ENCODE data around the gene SOS1.

The SOS1 gene

DNA sequence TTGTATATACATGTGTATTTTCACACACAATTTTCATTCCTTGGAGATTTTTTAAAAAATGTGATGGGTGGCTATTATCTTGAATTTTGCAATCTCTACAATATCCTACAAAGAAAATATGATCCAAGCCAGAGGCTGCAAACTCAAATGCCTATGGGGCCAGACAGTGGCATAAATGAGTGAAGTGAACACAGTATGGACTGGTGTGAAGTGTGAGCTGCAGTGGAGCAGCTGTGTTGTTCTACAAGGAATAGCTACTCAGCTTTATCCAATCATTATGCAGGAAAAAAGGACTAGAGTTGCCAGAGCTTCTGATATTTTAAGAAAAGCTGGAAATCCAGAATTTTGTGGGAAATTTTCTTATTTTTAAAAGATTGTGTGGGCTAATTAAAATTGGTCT is 169.1 kb downstream of the SOS1 start:
- no peak overlapping the region for H3K4me2 ChIP-seq (ENCODE audit: low read length, poor library complexity, severe bottlenecking)
- no peak overlapping the region for H2BK12ac ChIP-seq (ENCODE audit: low read length in 2 of 2)
- no peak overlapping the region for H3K9ac ChIP-seq (ENCODE audit: low read length)
- no peak overlapping the region for H2BK120ac ChIP-seq (ENCODE audit: low read depth, low read length)
- no peak overlapping the region for H2AFZ ChIP-seq (ENCODE audit: low read depth, low read length)
- H3K4ac ChIP-seq (ENCODE audit: low read depth in 1 of 2, low read length in 2 of 2), result no peak overlapping the region
- H3K4me1 ChIP-seq (ENCODE audit: control insufficient read depth, insufficient read depth, low read depth, low read length), result peaks cover 3% of the 10 kb centered on the region
- no peaks in the 10 kb centered on the region for H3K36me3 ChIP-seq (ENCODE audit: control insufficient read depth in 1 of 2, insufficient read depth in 2 of 2, low read depth in 1 of 2, low read length in 2 of 2)
- H3K9me3 ChIP-seq (ENCODE audit: control insufficient read depth, low read length), result no peaks in the 10 kb centered on the region
- DNase-seq, result no peak
- no peak overlapping the region for H4K91ac ChIP-seq (ENCODE audit: low read length)
- H3K18ac ChIP-seq (ENCODE audit: low read depth in 1 of 2, low read length in 2 of 2), result no peak overlapping the region
- H2BK15ac ChIP-seq (ENCODE audit: low read depth, poor library complexity, severe bottlenecking), result no peak overlapping the region
- H3K4me3 ChIP-seq (ENCODE audit: insufficient read depth in 1 of 2, low read depth in 1 of 2, low read length in 2 of 2), result no peak overlapping the region
- H3K27ac ChIP-seq (ENCODE audit: low read length, poor library complexity, severe bottlenecking), result no peak overlapping the region
- no peaks in the 10 kb centered on the region for H3K79me1 ChIP-seq (replicated peaks; ENCODE audit: low read length, poor library complexity, severe bottlenecking)
- H3K23ac ChIP-seq (ENCODE audit: low read length in 2 of 2), result no peak overlapping the region
- H3K27me3 ChIP-seq (ENCODE audit: control insufficient read depth in 1 of 2, insufficient read depth in 1 of 2, low read length in 2 of 2), result no peaks in the 10 kb centered on the region
- H3K14ac ChIP-seq (ENCODE audit: low read length in 2 of 2), result no peak overlapping the region
- no peak overlapping the region for H4K8ac ChIP-seq (ENCODE audit: low read length)
- no peak overlapping the region for H2BK5ac ChIP-seq (ENCODE audit: low read depth, low read length, poor library complexity, severe bottlenecking)
- no peak overlapping the region for H2AK5ac ChIP-seq (ENCODE audit: low read length, severe bottlenecking)

DNA sequence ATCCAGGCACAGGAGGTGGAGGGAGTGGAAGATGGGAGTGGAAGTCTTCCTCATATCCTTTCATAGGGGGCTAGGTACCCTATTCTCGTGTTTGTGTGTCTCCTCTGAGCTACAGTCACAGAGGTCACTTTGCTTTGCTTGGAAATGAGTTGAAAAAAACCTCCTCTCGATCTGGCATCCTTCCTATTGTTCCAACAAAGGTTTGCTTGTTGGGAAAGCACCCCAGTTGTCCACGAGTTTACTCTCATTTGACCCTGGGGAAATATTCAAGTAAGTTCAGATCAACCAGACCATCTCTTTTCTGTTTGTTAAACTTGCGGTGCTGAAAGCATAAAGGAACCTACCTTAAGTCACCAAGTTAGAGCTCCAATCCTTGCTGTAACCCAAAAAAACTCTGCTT is 171.9 kb downstream of the SOS1 start:
- no peak overlapping the region for H2BK12ac ChIP-seq (ENCODE audit: low read length in 2 of 2)
- no peak overlapping the region for H4K91ac ChIP-seq (ENCODE audit: low read length)
- no peak overlapping the region for H2BK120ac ChIP-seq (ENCODE audit: low read depth, low read length)
- H3K14ac ChIP-seq (ENCODE audit: low read length in 2 of 2), result no peak overlapping the region
- H3K27me3 ChIP-seq (ENCODE audit: control insufficient read depth in 1 of 2, insufficient read depth in 1 of 2, low read length in 2 of 2), result no peaks in the 10 kb centered on the region
- no peak overlapping the region for H3K27ac ChIP-seq (ENCODE audit: low read length, poor library complexity, severe bottlenecking)
- H3K4me2 ChIP-seq (ENCODE audit: low read length, poor library complexity, severe bottlenecking), result no peak overlapping the region
- H3K23ac ChIP-seq (ENCODE audit: low read length in 2 of 2), result no peak overlapping the region
- H2AK5ac ChIP-seq (ENCODE audit: low read length, severe bottlenecking), result no peak overlapping the region
- no peaks in the 10 kb centered on the region for H3K36me3 ChIP-seq (ENCODE audit: control insufficient read depth in 1 of 2, insufficient read depth in 2 of 2, low read depth in 1 of 2, low read length in 2 of 2)
- no peak overlapping the region for H3K18ac ChIP-seq (ENCODE audit: low read depth in 1 of 2, low read length in 2 of 2)
- H3K4me3 ChIP-seq (ENCODE audit: insufficient read depth in 1 of 2, low read depth in 1 of 2, low read length in 2 of 2), result no peak overlapping the region
- H2AFZ ChIP-seq (ENCODE audit: low read depth, low read length), result no peak overlapping the region
- no peak overlapping the region for H3K4ac ChIP-seq (ENCODE audit: low read depth in 1 of 2, low read length in 2 of 2)
- no peak overlapping the region for H3K9ac ChIP-seq (ENCODE audit: low read length)
- no peak overlapping the region for H4K8ac ChIP-seq (ENCODE audit: low read length)
- H3K79me1 ChIP-seq (replicated peaks; ENCODE audit: low read length, poor library complexity, severe bottlenecking), result no peaks in the 10 kb centered on the region
- WGBS, result 77% methylated on average over 4 of the region's 4 CpGs
- H3K4me1 ChIP-seq (ENCODE audit: control insufficient read depth, insufficient read depth, low read depth, low read length), result peaks cover 3% of the 10 kb centered on the region
- H2BK5ac ChIP-seq (ENCODE audit: low read depth, low read length, poor library complexity, severe bottlenecking), result no peak overlapping the region
- H2BK15ac ChIP-seq (ENCODE audit: low read depth, poor library complexity, severe bottlenecking), result no peak overlapping the region
- DNase-seq, result no peak
- no peaks in the 10 kb centered on the region for H3K9me3 ChIP-seq (ENCODE audit: control insufficient read depth, low read length)

DNA sequence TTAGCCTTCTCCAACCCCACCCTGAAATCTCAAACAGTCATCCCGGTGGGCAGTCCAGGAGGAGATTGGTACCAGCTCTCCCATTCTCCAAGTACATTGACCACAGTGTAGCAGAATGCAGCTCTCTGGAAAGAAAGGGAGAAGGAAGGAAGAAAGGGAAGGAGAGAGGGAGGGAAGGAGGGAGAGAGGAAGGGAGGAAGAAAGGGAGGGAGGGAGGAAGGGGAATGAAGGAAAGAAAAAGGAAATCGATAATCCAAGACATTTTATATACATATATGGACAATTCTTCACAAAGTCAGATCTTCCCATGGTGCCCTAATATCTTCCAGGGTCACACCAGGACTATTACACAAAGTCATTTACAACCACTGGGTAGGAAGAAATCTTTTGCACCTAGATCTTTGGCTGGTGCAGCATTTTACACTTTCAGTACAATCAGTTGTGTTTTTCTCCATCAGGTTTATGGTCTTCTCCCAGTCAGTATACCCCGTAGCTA is 172.4 kb downstream of the SOS1 start:
- Histone ChIP-seq H4K91ac (ENCODE audit: low read length) (no peak overlapping the region), H3K9me3 (ENCODE audit: control insufficient read depth, low read length) (no peaks in the 10 kb centered on the region), H3K18ac (ENCODE audit: low read depth in 1 of 2, low read length in 2 of 2) (no peak overlapping the region), H3K23ac (ENCODE audit: low read length in 2 of 2) (no peak overlapping the region), H3K4me2 (ENCODE audit: low read length, poor library complexity, severe bottlenecking) (no peak overlapping the region), H2BK15ac (ENCODE audit: low read depth, poor library complexity, severe bottlenecking) (no peak overlapping the region), H2BK5ac (ENCODE audit: low read depth, low read length, poor library complexity, severe bottlenecking) (no peak overlapping the region), H2BK120ac (ENCODE audit: low read depth, low read length) (no peak overlapping the region), H3K14ac (ENCODE audit: low read length in 2 of 2) (no peak overlapping the region), H4K8ac (ENCODE audit: low read length) (no peak overlapping the region), H3K79me1 (replicated peaks; ENCODE audit: low read length, poor library complexity, severe bottlenecking) (no peaks in the 10 kb centered on the region), H3K36me3 (ENCODE audit: control insufficient read depth in 1 of 2, insufficient read depth in 2 of 2, low read depth in 1 of 2, low read length in 2 of 2) (no peaks in the 10 kb centered on the region), H3K27ac (ENCODE audit: low read length, poor library complexity, severe bottlenecking) (no peak overlapping the region), H3K9ac (ENCODE audit: low read length) (no peak overlapping the region), H3K4ac (ENCODE audit: low read depth in 1 of 2, low read length in 2 of 2) (no peak overlapping the region), H3K27me3 (ENCODE audit: control insufficient read depth in 1 of 2, insufficient read depth in 1 of 2, low read length in 2 of 2) (no peaks in the 10 kb centered on the region), H2AFZ (ENCODE audit: low read depth, low read length) (no peak overlapping the region), H3K4me1 (ENCODE audit: control insufficient read depth, insufficient read depth, low read depth, low read length) (peaks cover 3% of the 10 kb centered on the region), H2AK5ac (ENCODE audit: low read length, severe bottlenecking) (no peak overlapping the region), H3K4me3 (ENCODE audit: insufficient read depth in 1 of 2, low read depth in 1 of 2, low read length in 2 of 2) (no peak overlapping the region), H2BK12ac (ENCODE audit: low read length in 2 of 2) (no peak overlapping the region)
- 83% methylated on average over 1 of the region's 3 CpGs for WGBS
- no peak for DNase-seq

DNA sequence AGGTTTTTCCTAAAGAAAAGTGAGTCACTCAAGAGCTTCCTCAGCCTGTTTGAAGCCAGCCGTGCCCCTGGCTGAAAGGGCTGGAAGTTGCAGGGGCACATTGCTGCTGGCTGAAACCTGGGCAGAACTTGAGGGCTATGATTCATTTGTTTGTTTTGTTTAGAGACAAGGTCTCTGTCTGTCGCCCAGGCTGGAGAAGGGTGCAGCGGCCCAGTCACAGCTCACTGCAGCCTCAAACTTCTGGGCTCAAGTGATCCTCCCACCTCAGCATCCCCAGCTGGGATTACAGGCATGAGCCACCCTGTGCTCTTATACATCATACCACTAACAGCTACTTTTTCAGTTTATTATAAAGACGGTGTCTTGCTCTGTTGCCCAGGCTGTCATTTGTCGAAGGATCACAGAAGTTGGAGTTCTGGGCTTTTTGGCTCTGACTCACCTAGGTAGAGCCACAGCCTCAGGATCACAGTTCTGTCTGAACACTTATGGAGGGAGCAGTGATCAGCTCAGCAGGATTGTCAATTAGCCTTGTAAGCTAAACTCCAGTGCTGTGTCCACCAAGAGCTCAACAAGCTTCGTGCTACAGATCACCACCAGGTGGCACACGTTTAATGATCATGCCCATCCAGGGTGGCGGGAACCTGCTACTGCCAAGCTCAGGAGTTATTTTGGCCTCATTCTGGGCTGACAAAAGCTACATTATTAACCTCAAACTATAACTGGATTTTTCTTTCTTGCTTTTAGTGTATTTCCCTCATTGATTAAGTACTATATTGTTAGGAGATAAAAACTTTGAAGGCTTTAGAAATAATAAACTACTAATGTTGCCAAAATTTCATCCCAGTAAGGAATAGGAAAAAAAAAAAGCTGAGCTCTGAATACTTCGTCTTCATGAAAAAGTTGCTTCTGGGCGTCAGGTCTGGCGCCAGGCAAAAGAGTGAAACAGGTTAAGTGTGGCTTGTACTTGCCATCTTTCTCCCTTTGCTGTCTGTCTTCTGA is 173.3 kb downstream of the SOS1 start:
- no peak overlapping the region for H3K18ac ChIP-seq (ENCODE audit: low read depth in 1 of 2, low read length in 2 of 2)
- no peak overlapping the region for H2BK12ac ChIP-seq (ENCODE audit: low read length in 2 of 2)

More for the DNA sequence above, 173.3 kb downstream of the SOS1 start:
- Histone ChIP-seq H3K23ac (ENCODE audit: low read length in 2 of 2) (no peak overlapping the region), H2BK5ac (ENCODE audit: low read depth, low read length, poor library complexity, severe bottlenecking) (no peak overlapping the region), H3K79me1 (replicated peaks; ENCODE audit: low read length, poor library complexity, severe bottlenecking) (no peaks in the 10 kb centered on the region), H2BK120ac (ENCODE audit: low read depth, low read length) (no peak overlapping the region), H3K4me3 (ENCODE audit: insufficient read depth in 1 of 2, low read depth in 1 of 2, low read length in 2 of 2) (no peak overlapping the region), H4K91ac (ENCODE audit: low read length) (no peak overlapping the region), H4K8ac (ENCODE audit: low read length) (no peak overlapping the region), H3K4me1 (ENCODE audit: control insufficient read depth, insufficient read depth, low read depth, low read length) (peaks cover 3% of the 10 kb centered on the region), H2AFZ (ENCODE audit: low read depth, low read length) (no peak overlapping the region), H3K4ac (ENCODE audit: low read depth in 1 of 2, low read length in 2 of 2) (no peak overlapping the region), H2BK15ac (ENCODE audit: low read depth, poor library complexity, severe bottlenecking) (no peak overlapping the region), H3K4me2 (ENCODE audit: low read length, poor library complexity, severe bottlenecking) (no peak overlapping the region), H2AK5ac (ENCODE audit: low read length, severe bottlenecking) (no peak overlapping the region), H3K9ac (ENCODE audit: low read length) (no peak overlapping the region), H3K36me3 (ENCODE audit: control insufficient read depth in 1 of 2, insufficient read depth in 2 of 2, low read depth in 1 of 2, low read length in 2 of 2) (no peaks in the 10 kb centered on the region), H3K27ac (ENCODE audit: low read length, poor library complexity, severe bottlenecking) (peak overlapping the region; percentile 25), H3K27me3 (ENCODE audit: control insufficient read depth in 1 of 2, insufficient read depth in 1 of 2, low read length in 2 of 2) (no peaks in the 10 kb centered on the region), H3K14ac (ENCODE audit: low read length in 2 of 2) (no peak overlapping the region), H3K9me3 (ENCODE audit: control insufficient read depth, low read length) (no peaks in the 10 kb centered on the region)
- WGBS, result 37% methylated on average over 11 of the region's 11 CpGs
- DNase-seq, result peak; percentile 82
